ENCODE results near the gene MSTO1.
"Not testable (repeated sequence)": the region's sequence is repeated elsewhere in the genome, so short reads cannot be mapped to it uniquely, and the experiment has no call there.

Gene MSTO1

DNA sequence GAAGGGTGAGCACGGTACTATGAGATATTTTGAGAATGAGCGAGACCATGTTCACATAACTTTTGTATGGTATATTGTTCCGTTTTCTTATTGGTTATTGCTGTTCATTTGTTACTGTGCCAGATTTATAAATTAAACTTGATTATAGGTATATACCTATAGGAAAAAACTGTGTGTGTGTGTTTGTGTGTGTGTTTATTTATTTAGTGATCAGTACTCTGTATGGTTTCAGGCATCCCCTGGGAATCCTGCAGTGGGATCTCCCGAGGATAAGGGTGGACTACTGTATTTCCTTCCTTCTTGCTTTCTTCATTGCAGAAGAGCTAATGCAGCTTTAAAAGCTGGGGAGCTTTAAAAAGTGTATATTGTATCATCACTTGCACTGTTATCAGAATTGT is 39.4 kb upstream of the MSTO1 start:
- Histone ChIP-seq H3K4me1 (peaks cover 0 to 2% (median 0%) of the 10 kb centered on the region in 4 donors), H3K36me3 (peaks cover 0 to 6% (median 5%) of the 10 kb centered on the region in 3 donors), H3K27ac (no peak overlapping the region), H3K4me3 (no peak overlapping the region), H3K27me3 (no peaks in the 10 kb centered on the region), H3K9me3 (no peaks in the 10 kb centered on the region)
- intact Hi-C loops (cut with DNase I; ENCODE audit: low total_unique reads) = no loop called here
- DNase-seq = no peak
- TF ChIP-seq, protein P1, sequence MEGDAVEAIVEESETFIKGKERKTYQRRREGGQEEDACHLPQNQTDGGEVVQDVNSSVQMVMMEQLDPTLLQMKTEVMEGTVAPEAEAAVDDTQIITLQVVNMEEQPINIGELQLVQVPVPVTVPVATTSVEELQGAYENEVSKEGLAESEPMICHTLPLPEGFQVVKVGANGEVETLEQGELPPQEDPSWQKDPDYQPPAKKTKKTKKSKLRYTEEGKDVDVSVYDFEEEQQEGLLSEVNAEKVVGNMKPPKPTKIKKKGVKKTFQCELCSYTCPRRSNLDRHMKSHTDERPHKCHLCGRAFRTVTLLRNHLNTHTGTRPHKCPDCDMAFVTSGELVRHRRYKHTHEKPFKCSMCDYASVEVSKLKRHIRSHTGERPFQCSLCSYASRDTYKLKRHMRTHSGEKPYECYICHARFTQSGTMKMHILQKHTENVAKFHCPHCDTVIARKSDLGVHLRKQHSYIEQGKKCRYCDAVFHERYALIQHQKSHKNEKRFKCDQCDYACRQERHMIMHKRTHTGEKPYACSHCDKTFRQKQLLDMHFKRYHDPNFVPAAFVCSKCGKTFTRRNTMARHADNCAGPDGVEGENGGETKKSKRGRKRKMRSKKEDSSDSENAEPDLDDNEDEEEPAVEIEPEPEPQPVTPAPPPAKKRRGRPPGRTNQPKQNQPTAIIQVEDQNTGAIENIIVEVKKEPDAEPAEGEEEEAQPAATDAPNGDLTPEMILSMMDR (IDR thresholded peaks at IDR 0.05) = no peak

DNA sequence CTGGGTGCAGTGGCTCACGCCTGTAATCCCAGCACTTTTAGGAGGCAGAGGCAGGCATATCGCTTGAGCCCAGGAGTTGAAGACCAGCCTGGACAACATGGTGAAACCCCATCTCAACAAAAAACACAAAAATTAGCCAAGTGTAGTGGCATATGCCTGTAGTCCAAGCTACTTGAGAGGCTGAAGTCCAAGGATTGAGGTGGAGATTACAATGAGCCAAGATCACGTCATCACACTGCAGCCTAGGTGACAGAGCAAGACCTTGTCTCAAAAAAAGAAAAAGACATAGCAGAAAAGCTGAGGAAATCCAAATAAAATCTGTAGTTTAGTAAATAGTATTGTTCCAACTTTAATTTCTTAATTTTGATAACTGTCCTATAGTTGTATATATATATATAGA is 35.9 kb upstream of the MSTO1 start:
- intact Hi-C loops (cut with DNase I; ENCODE audit: low total_unique reads) = no loop called here
- Histone ChIP-seq H3K27me3 (no peaks in the 10 kb centered on the region), H3K4me1 (no peaks in the 10 kb centered on the region), H3K9me3 (no peaks in the 10 kb centered on the region), H3K27ac (no peak overlapping the region), H3K4me3 (no peak overlapping the region), H3K36me3 (peaks cover 0 to 6% (median 0%) of the 10 kb centered on the region in 3 donors)
- TF ChIP-seq, protein P1 (IDR thresholded peaks at IDR 0.05) = no peak
- DNase-seq = no peak

DNA sequence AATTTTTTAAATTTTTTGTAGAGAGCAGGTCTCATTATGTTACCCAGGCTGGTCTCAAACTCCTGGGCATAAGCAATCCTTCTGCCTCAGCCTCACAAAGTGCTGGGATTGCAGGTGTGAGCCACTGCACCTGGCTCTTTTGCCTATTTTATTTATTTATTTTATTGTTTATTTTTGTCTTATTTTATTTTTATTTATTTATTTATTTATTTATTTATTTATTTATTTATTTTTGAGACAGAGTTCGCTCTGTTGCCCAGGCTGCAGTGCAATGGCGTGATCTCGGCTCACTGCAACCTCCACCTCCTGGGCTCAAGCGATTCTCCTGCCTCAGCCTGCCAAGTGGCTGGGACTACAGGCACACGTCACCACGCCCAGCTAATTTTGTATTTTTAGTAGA is 34.4 kb upstream of the MSTO1 start:
- H3K27me3 ChIP-seq; H3K4me1 ChIP-seq; H3K27ac ChIP-seq; intact Hi-C loops (cut with DNase I; ENCODE audit: low total_unique reads); DNase-seq; H3K36me3 ChIP-seq; H3K4me3 ChIP-seq; H3K9me3 ChIP-seq: not testable (repeated sequence)

DNA sequence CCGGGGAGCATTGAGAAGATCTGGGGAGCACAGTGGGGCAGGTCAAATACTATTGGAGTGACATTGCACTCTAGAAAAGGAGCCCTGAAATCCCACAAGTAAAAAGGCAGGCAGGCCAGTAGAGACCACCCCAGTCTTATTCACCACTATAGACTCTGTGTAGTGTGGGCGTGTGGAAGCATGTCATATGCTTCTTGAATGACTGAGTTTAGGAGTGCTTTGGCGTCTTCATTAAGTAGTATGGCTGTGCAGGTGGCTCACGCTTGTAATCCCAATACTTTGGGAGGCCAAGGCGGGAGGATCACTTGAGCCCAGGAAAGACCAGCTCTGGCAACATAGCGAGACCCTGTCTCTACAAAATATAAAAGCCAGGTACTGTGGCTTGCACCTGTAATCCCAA is 26.2 kb upstream of the MSTO1 start:
- intact Hi-C loops (cut with DNase I; ENCODE audit: low total_unique reads); H3K27me3 ChIP-seq; H3K36me3 ChIP-seq; DNase-seq; H3K4me3 ChIP-seq; H3K27ac ChIP-seq; H3K4me1 ChIP-seq; H3K9me3 ChIP-seq: not testable (repeated sequence)

DNA sequence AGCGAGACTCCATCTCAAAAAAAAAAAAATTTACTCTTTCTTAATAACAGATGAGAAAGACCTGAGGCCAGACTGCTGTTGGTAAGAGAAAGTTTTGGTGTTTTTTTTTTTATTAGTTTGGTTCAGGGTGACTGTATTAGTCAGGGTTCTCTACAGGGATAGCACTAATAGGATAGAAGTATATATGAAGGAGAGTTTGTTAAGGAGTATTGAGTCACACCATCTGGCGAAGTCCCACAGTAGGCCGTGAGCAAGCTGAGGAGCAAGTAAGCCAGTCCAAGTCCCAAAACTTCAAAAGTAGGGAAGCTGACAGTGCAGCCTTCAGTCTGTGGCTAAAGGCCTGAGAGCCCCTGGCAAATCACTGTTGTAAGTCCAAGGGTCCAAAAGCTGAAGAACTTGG is 20.7 kb upstream of the MSTO1 start:
- H3K4me1 ChIP-seq; DNase-seq; H3K36me3 ChIP-seq; H3K9me3 ChIP-seq; H3K27me3 ChIP-seq; intact Hi-C loops (cut with DNase I; ENCODE audit: low total_unique reads); H3K4me3 ChIP-seq; H3K27ac ChIP-seq: not testable (repeated sequence)

DNA sequence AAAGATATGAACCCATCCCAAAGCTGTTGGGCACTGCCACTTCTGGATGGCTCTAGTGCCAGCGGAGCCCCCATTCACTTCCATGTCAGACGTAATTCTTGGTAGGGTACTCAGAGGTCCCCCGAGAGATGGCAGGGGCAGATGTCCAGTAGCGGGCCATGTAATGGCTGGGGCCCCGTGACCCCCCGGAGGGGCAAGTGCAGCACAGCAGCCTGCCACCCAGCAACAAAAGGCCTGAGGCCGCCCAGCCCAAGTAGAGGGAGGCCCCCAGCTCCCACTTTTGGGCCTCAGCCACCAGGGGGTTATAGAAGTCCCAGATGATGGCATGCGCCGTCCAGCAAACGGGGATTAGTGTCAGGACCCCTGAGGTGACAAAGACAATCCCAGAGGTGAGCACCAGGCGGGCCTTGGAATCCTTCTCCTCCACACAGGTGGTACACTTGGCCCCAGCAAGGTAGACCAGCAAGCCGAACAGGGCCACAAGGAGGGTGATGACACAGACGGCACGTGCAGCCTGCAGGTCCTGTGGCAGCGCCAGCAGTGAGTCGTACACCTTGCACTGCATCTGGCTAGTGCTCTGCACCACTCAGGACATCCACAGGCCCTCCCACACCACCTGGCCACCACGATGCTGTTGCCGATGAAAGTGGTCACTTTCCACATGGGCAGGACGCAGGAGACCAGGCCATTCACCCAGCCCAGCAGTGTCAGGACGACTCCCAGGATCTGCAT is 19.3 kb upstream of the MSTO1 start:
- intact Hi-C loops (cut with DNase I; ENCODE audit: low total_unique reads) = loop anchor here (5.0 kb wide), 1 partner anchor 313 kb away; the partner anchor contains the start of gene HCN3
- H3K36me3 ChIP-seq, H3K27ac ChIP-seq, H3K27me3 ChIP-seq, H3K4me1 ChIP-seq, H3K9me3 ChIP-seq, H3K4me3 ChIP-seq: not testable (repeated sequence)
- peak in 1 of 2 donors; percentile 56 for DNase-seq

DNA sequence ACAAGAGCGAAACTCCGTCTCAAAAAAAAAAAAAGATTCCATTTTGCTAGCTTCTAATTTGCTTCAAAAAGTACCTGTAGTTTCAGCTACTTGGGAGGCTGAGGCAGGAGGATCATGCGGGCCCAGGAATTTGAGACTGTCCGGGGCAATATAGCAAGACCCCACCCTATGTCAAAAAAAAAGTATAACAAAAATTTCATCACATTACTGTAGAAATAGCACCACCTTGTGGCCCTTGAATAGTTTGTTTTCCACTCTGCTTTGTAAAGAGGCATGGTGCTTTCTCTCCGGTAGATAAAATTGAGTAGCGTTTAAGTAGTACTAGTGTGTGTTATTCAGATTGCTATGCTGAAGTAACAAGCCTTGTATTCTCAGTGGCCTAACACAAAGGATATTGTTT is 18.2 kb upstream of the MSTO1 start:
- Histone ChIP-seq H3K4me3 (no peak overlapping the region), H3K27me3 (no peaks in the 10 kb centered on the region), H3K27ac (no peak overlapping the region), H3K9me3 (no peaks in the 10 kb centered on the region), H3K4me1 (no peaks in the 10 kb centered on the region), H3K36me3 (no peaks in the 10 kb centered on the region)
- intact Hi-C loops (cut with DNase I; ENCODE audit: low total_unique reads) = loop anchor here (2.0 to 5.0 kb wide), 2 partner anchors 314 to 341 kb away; partner anchors contain the start of gene HCN3
- DNase-seq = no peak
- TF ChIP-seq, protein P1 (IDR thresholded peaks at IDR 0.05) = peak; percentile 50 to 63

DNA sequence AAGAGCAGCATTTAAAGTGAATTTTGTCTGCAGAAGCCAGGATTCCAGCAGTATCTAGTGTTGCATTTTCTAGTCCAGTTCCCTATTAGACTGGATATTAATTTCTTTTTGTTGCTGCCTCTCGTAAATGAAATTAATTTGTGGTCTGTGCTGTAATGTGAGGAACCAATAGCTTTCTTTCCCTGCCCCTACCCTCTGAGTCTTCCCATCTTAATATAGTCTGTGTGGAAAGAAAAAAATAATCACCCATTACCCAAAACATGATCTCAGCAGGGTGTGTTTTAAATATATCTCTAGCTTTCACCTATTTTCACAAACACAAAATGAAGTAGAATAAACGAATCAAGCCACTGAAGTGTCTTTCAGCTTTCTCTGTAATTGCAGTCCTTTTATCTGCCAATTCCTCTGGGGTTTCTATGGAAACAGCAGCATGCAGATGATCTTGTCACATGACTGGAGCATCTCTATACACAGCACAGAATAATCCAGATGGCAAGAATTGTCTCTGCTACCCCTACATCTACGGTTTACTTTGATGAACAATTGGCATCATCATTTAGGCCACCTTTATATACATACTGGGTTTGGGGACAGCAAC is 14.0 kb upstream of the MSTO1 start:
- H3K9me3 ChIP-seq; intact Hi-C loops (cut with DNase I; ENCODE audit: low total_unique reads); H3K27me3 ChIP-seq; H3K27ac ChIP-seq; H3K4me3 ChIP-seq; H3K36me3 ChIP-seq; DNase-seq: not testable (repeated sequence)
- peaks cover 0 to 10% (median 0%) of the 10 kb centered on the region in 4 donors for H3K4me1 ChIP-seq
